Muscle of arm (tissue), 12 donors: ENCODE measurements around the gene SYT17. TPM values are rescaled to one million over a fixed set of nuclear protein-coding genes. Genes with fewer than 3 reads are reported as not detected.

Experiments used
- DNase-seq: peaks from one replicate; pipeline ENCODE4 v3.0.0-alpha.2; 2013
- polyA plus RNA-seq, 12 donors: library from polyadenylated mRNA; unstranded; fragments of 120-200 nt; gene quantifications; one replicate each; pipeline ENCODE4 v1.2.1, GENCODE V29; 2013; ENCODE audit not compliant: insufficient read length in 12 of 12

Gene SYT17
- polyA plus RNA-seq, 12 donors: 4.7 to 13.1 (median 5.9) TPM; not detected in 1

- DNase-seq: no peak
These were observed 30.6 kb upstream of the SYT17 start for GRCh38 chr16:19137201-19138128.

GRCh38 chr16:19138601-19139000 is 29.4 kb upstream of the SYT17 start:
- DNase-seq: peak; percentile 58

GRCh38 chr16:19139436-19140091 is 28.5 kb upstream of the SYT17 start:
- no peak for DNase-seq

- DNase-seq: no peak
These were observed 27.6 kb upstream of the SYT17 start for GRCh38 chr16:19140396-19140795.

GRCh38 chr16:19142939-19143598 is 25.0 kb upstream of the SYT17 start:
- DNase-seq: no peak

GRCh38 chr16:19143599-19143956 is 24.5 kb upstream of the SYT17 start:
- DNase-seq: no peak

- no peak for DNase-seq
These were observed 23.0 kb upstream of the SYT17 start for GRCh38 chr16:19145010-19145409.

- no peak for DNase-seq
These were observed 20.9 kb upstream of the SYT17 start for GRCh38 chr16:19147126-19147525.

GRCh38 chr16:19147627-19148026 is 20.4 kb upstream of the SYT17 start:
- DNase-seq: no peak

GRCh38 chr16:19148189-19148588 is 19.9 kb upstream of the SYT17 start:
- no peak for DNase-seq

- no peak for DNase-seq
These were observed 16.7 kb upstream of the SYT17 start for GRCh38 chr16:19151310-19151709.

- DNase-seq: no peak
These were observed 16.0 kb upstream of the SYT17 start for GRCh38 chr16:19152042-19152441.

- no peak for DNase-seq
These were observed 14.2 kb upstream of the SYT17 start for GRCh38 chr16:19153876-19154275.

- no peak for DNase-seq
These were observed 6.0 kb upstream of the SYT17 start for GRCh38 chr16:19162085-19162484.

GRCh38 chr16:19163215-19163614 is 4.8 kb upstream of the SYT17 start:
- DNase-seq: no peak

- no peak for DNase-seq
These were observed 3.8 kb upstream of the SYT17 start for GRCh38 chr16:19164285-19164684.

GRCh38 chr16:19165101-19165500 is 2.9 kb upstream of the SYT17 start:
- no peak for DNase-seq

GRCh38 chr16:19166500-19166899 is 1.5 kb upstream of the SYT17 start:
- DNase-seq: no peak

- peak; percentile 15 for DNase-seq
These were observed 486 bp downstream of the SYT17 start for GRCh38 chr16:19168371-19169081.

- no peak for DNase-seq
These were observed 1.1 kb downstream of the SYT17 start for GRCh38 chr16:19169082-19169639.

- no peak for DNase-seq
These were observed 2.1 kb downstream of the SYT17 start for GRCh38 chr16:19170043-19170655.
